ENCODE data around the gene CDC6.

The CDC6 gene

GRCh38 chr17:40307740-40308239 lies 20.1 kb downstream of the CDC6 start (continued):
- TF ChIP-seq REST (tag by site-specific recombination; IDR thresholded peaks at IDR 0.05) (no peak), GLIS1 (tag by site-specific recombination; IDR thresholded peaks at IDR 0.05) (peak; percentile 67), ZNF19 (tag by site-specific recombination; IDR thresholded peaks at IDR 0.05; ENCODE audit: low read depth) (no peak), YY1 (tag by site-specific recombination; IDR thresholded peaks at IDR 0.05) (no peak), ZNF311 (tag by site-specific recombination; IDR thresholded peaks at IDR 0.05; ENCODE audit: borderline replicate concordance) (no peak), ZBTB7A (tag by site-specific recombination; IDR thresholded peaks at IDR 0.05; ENCODE audit: low read depth) (no peak), ZNF433 (tag by site-specific recombination; IDR thresholded peaks at IDR 0.05; ENCODE audit: low read depth) (no peak), MZF1 (tag by site-specific recombination; IDR thresholded peaks at IDR 0.05; ENCODE audit: borderline replicate concordance) (no peak), ZBTB10 (tag by site-specific recombination; IDR thresholded peaks at IDR 0.05) (no peak), GFI1B (tag by site-specific recombination; IDR thresholded peaks at IDR 0.05) (no peak), ZBTB48 (tag by site-specific recombination; IDR thresholded peaks at IDR 0.05) (no peak), ZNF184 (tag by site-specific recombination; IDR thresholded peaks at IDR 0.05) (no peak), ZNF785 (tag by site-specific recombination; IDR thresholded peaks at IDR 0.05) (no peak), ZBTB6 (tag by site-specific recombination; IDR thresholded peaks at IDR 0.05) (no peak), ZNF639 (tag by site-specific recombination; IDR thresholded peaks at IDR 0.05) (no peak), MYNN (tag by site-specific recombination; IDR thresholded peaks at IDR 0.05; ENCODE audit: borderline replicate concordance) (no peak), SALL2 (tag by site-specific recombination; IDR thresholded peaks at IDR 0.05; ENCODE audit: borderline replicate concordance) (no peak), ZIC2 (tag by site-specific recombination; IDR thresholded peaks at IDR 0.05) (no peak), HOXD13 (CRISPR knock-in tag; IDR thresholded peaks at IDR 0.05; ENCODE audit: borderline replicate concordance) (no peak), ZSCAN23 (tag by site-specific recombination; IDR thresholded peaks at IDR 0.05) (no peak), ZFP69B (tag by site-specific recombination; IDR thresholded peaks at IDR 0.05) (no peak), ZNF133 (tag by site-specific recombination; IDR thresholded peaks at IDR 0.05) (no peak), ZNF423 (tag by site-specific recombination; IDR thresholded peaks at IDR 0.05) (peak; percentile 27; the same call in 1 of the 2 replicates), ZNF248 (tag by site-specific recombination; IDR thresholded peaks at IDR 0.05) (no peak)
- TF ChIP-seq, protein P1, sequence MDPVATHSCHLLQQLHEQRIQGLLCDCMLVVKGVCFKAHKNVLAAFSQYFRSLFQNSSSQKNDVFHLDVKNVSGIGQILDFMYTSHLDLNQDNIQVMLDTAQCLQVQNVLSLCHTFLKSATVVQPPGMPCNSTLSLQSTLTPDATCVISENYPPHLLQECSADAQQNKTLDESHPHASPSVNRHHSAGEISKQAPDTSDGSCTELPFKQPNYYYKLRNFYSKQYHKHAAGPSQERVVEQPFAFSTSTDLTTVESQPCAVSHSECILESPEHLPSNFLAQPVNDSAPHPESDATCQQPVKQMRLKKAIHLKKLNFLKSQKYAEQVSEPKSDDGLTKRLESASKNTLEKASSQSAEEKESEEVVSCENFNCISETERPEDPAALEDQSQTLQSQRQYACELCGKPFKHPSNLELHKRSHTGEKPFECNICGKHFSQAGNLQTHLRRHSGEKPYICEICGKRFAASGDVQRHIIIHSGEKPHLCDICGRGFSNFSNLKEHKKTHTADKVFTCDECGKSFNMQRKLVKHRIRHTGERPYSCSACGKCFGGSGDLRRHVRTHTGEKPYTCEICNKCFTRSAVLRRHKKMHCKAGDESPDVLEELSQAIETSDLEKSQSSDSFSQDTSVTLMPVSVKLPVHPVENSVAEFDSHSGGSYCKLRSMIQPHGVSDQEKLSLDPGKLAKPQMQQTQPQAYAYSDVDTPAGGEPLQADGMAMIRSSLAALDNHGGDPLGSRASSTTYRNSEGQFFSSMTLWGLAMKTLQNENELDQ (tag by site-specific recombination; IDR thresholded peaks at IDR 0.05; ENCODE audit: low read depth), result no peak
- TF ChIP-seq, protein P2, sequence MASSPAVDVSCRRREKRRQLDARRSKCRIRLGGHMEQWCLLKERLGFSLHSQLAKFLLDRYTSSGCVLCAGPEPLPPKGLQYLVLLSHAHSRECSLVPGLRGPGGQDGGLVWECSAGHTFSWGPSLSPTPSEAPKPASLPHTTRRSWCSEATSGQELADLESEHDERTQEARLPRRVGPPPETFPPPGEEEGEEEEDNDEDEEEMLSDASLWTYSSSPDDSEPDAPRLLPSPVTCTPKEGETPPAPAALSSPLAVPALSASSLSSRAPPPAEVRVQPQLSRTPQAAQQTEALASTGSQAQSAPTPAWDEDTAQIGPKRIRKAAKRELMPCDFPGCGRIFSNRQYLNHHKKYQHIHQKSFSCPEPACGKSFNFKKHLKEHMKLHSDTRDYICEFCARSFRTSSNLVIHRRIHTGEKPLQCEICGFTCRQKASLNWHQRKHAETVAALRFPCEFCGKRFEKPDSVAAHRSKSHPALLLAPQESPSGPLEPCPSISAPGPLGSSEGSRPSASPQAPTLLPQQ (tag by site-specific recombination; IDR thresholded peaks at IDR 0.05), result no peak
- TF ChIP-seq, protein P3, sequence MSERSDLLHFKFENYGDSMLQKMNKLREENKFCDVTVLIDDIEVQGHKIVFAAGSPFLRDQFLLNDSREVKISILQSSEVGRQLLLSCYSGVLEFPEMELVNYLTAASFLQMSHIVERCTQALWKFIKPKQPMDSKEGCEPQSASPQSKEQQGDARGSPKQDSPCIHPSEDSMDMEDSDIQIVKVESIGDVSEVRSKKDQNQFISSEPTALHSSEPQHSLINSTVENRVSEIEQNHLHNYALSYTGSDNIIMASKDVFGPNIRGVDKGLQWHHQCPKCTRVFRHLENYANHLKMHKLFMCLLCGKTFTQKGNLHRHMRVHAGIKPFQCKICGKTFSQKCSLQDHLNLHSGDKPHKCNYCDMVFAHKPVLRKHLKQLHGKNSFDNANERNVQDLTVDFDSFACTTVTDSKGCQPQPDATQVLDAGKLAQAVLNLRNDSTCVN (tag by site-specific recombination; optimal IDR thresholded peaks at IDR 0.05), result no peak

All from HEK293 (cell line).